Measurements from ENCODE around the gene LMO1.
A peak's percentile ranks its signal among the peaks of the same experiment; 100 is the strongest.

LMO1 gene

DNA sequence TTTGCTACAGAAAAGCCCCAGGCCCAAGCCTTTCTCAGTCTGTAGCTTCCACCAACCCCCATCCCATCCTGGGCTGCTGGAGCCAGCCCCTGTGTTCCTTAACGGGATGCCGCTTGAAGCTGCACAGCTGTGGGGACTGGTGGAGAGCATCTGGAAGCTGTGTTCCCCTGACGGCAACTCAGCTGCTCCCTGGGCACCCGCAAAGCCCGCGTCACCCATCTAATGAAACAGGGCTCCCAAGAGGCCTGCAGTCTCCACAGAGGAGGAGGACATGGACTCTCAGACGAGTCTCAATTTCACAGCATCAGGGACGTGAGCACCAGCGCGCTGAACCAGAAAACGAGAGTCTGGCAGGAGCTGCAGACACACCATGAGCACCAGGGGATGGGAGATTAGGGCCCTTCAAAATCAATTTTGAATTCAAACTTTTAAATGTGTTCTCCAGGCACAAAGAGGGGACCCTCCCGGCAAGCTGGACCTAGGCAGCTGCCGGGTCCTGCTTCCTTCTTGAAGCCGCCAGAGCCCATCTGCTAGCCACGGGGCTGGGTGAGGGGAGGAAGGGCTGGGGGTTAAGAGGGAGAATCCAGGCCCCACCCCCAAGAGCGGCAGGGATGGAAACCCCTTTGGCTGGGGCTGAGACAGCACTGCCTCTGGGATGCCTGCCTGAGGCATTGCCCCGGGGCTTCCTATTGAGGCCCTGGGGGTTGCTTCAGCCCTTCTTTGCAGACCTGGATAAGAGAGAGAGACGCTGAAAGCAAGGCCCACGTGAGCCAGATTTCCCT is 21.0 kb downstream of the LMO1 start:
- peak; percentile 87 for DNase-seq

- DNase-seq, result no peak
Observed at GRCh38 chr11:8242118-8242475, 21.6 kb downstream of the LMO1 start.

DNA sequence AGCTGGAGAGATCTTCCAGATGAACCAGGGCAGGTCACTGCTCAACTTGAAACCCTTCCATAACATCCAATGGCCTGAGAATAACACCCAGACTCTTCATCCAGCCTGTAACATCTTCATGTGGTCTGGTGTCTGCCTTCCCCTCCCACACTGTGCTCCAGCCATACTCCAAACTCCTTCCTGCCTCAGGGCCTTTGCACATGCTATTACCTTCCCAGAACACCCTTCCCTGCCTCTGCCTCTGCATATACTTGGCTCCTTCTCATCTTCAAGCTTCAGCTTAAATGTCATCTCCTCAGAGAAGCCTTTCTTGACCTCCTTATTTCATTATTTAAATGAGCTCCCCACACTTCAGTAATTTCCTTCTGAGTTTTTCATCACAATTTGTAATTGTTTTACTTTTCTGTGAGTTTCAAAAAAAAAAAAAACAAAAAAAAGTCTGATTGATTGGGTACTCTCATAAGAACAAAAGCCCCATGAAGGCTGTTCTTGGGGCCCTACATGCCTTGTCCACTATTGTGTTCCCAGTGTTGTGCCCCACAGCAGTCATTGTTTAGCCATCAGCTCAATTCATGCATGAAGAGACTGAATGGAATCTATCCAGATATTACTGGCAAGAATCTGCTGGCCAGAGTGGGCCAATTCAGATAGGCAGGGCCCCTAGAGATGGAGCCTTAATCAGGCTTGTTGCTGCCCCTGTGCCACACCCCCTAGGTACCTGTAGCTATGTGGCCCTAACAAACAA is 22.1 kb downstream of the LMO1 start:
- no peak for DNase-seq

DNA sequence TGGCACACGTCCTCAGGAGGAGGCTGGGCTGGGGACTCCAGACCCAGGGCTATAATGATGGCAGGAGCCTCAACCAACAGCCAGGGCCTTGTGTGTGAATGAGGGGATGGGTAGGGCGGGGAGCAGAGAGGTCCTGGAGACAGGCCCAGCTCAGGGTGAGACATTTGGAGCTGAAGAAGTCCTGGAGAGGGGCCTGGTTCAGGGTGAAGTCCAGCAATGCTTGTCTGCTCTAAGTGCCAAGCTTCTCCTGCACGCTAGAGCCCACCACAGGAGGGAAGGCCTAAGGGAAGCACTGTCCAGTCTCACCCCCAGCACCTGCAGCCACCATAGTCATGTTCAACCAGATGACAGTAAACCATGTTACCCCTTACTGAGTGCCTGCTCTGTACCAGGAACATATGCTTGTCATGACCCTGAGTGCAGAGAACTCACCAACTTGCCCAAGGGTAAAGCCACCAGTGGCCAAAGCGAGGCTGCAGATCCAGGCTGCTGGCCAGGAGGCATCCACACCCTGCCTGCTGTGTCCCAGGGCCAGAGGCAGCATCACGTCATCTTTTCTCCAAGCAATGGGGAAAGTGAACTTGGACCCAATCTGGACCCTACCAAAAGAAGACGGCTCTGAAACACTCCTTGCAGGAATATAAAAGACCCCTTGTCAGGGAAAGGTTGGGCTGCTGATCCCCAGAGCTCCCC is 24.0 kb downstream of the LMO1 start:
- DNase-seq, result no peak

- peak; percentile 81 for DNase-seq
Observed at GRCh38 chr11:8239040-8239439, 24.6 kb downstream of the LMO1 start.

- peak; percentile 24 for DNase-seq
Observed at GRCh38 chr11:8237453-8237852, 26.2 kb downstream of the LMO1 start.

GRCh38 chr11:8235925-8236324 is 27.8 kb downstream of the LMO1 start:
- no peak for DNase-seq

DNA sequence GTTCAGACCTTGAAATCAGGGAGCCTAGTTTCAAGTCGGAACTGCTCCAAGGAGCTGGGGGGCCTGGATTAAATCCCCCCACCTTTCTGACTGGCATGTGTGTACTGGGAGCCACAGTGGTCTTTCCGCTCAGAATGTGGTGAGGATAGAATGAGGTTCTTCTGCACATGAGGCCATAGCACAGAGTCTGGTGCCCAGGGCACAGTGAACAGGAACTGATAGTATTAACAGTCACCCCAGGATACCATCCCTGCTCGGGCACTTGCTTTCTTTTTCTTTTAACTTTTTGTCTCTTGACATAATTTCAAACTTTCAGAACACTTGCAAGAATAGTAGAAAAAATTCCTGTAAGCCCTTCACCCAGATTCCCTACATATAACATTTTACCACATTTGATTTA is 28.8 kb downstream of the LMO1 start:
- DNase-seq, result no peak

DNA sequence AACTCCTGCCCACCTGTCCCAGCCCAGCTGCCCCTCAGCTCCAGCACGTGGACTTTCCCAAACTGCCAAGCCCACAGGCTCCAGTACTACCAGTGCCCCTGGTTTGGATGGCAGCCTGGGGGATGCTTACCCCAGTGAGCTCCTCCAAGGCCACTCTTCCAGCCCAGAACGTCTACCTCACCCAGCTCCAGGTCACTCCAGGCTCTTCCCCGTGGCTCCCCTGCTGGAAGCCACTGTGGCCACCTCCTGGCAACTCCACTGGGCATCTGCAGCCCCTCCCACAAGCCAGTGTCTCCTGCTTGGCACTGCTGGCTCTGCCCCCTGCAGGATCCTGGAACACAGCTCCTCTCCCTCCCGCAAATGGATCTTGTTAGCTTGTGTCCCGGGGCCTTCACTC is 29.3 kb downstream of the LMO1 start:
- no peak for DNase-seq

DNA sequence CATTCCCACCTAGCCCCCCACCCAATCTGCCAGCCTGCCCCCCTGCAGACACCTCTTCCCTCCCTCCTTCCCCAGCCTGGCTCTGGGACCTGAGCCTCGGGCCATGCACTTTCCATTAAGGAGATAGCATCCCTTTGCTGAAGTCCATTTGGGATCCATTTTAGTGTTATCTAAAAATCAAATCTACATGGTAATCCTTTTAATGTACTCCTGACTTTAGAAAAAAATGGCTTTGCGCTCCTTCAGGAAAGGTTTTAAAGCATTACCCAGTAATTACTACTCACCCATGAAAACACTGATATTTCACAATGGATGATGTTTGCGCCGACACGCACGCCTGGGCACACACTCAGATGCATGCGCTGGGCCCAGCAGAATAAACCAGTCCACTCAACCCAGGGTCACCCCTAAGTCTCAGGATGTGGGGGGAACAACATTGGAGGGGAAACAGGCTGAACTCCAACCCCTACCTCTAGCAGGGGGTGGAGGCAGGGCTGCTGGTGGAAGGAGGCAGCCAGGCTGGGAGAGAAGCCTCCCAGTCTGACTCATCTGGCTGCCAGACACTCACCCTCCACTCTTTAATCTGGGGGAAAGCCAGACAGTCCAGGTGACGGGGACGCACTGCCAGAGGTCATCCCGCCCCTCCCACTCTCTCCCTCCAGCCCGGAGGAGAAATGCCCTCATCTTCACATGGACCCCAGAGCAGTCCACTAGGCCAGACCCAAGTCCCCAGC is 29.8 kb downstream of the LMO1 start:
- DNase-seq, result peak; percentile 68

DNA sequence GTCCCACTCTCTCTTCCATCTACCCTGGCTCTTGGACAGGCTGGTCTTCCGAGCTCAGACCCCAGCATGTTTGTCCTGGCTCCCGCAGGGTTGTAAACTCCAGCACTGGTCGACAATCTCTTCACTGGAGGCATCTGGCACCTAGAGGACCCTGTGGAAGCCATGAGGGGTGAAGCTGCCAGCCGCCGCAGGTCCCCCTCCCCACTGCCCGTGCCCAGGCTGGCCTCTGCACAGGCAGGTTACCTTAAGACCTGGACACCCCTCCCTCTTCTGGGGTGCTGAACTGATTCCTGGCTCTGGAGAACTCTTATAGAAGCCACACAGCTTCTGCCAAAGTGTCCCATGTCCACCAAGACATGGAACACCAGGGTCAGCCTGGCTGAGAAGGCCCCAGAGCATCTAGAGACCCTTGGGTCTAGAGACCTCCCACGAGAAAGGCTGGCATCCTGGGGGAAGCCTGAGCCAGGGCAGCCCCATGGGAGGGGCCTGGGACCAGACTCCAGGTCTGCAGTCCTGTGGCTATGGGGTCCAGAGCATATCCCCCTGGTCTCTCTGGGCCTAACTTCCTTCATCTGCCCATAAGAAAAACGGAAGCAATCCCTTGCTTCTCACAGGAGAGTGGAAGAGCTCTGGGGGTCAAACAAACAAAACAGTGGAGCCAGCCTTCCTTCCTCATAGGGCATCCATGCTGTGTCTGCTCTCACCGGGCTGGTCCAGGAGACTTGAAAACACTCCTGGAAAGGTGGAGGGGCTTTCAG is 30.6 kb downstream of the LMO1 start:
- no peak for DNase-seq

GRCh38 chr11:8232414-8232813 is 31.3 kb downstream of the LMO1 start:
- DNase-seq, result no peak

- peak; percentile 41 for DNase-seq
Observed at GRCh38 chr11:8231979-8232378, 31.7 kb downstream of the LMO1 start.

GRCh38 chr11:8230921-8231847 is 32.5 kb downstream of the LMO1 start:
- DNase-seq, result no peak

- no peak for DNase-seq
Observed at GRCh38 chr11:8230178-8230859, 33.4 kb downstream of the LMO1 start.

DNA sequence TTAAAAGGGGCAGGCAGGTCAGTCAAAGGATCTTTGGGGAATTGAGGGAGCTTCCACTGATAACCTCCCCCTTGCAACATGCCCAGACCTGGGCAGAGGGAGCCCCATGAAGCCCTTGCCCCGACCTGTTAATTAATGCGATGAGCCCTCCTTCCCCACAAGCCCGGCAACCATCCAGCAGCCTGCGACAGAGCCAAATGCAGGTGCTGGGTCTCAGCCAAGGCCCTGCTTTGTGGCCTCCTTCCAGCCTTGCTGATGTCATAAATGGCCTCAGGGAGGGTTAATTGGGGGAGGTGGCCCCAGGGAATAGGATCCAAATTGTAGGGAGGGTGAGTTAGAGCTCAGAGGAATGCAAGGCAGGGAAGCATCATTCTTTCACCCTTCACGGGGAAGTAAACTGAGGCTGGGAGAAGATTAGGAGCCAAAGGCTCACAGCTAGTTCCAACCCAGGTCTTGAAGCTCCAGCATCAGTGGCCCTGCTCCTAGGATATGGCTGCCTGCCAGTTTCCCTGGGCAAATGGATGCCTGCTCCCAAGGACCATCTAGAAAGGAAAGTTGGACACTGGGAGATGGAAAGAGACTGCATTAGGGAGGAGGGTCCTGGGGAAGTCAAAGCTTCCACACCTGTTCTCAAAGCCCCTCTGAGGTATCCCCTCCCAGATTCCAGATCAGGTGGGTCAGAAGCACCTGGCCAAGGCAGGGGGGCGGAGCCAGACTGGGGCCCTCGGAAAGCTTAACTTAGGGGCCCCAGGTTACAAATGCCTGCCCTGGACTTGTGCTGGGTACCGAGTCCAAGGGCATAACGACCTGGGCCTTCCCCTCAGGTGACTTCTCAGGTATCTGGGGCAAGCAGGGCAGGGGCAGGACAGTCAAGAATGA is 34.1 kb downstream of the LMO1 start:
- DNase-seq, result peak; percentile 62

GRCh38 chr11:8228231-8228630 is 35.4 kb downstream of the LMO1 start:
- peak; percentile 94 for DNase-seq

DNA sequence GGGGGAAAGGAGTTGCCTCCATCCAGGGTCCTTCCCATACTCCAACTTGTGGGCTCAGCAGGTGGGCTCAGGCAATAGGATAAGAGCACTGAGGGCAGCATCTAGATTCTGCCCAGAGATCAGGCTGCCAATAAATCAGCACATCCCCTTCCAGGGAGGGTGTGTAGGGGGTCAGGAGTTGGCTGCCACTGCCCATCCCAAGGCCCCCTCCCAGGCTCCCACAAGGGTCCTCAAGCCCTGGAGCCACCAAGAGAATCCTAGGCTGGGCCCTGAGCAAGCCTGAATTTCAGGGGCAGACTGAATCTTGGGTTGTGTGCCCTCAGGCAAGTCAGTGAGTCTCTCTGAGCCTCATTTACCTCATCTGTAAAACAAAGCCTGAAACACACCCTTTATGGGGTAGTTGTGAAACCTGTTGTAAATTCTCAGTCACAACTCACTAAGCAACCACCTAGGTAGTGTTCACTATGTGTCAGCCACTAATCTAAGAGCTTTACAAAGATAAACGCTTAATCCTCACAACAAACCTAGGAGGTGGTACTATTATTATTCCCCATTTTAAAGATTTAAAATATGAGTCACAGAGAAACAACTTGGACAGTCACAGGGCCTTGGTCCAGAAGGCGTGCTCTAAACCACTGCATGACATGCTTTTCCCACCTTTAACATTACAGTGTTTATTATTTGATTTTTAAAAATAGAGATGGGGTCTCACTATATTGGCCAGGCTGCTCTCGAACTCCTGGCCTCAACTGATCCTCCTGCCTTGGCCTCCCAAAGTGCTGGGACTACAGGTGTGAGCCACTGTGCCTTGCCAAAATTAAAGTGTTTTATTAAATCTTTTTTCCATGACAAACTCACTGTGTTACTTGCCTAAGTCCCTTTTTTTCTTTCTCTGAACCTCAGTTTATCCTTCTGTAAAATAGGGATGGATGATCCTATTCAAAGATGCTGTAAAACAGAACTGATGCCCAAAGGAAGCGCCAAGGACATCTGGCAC is 36.2 kb downstream of the LMO1 start:
- peak; percentile 33 for DNase-seq
